Uterus (tissue), 4 donors: ENCODE data around the gene LEFTY1. TPM values are rescaled to one million over a fixed set of nuclear protein-coding genes. Genes with fewer than 3 reads are reported as not detected.

Experiments used
- DNase-seq, 2 donors: peaks; one replicate each; pipeline ENCODE4 v3.0.0-alpha.2; 2019 to 2020
- H3K27ac ChIP-seq, 2 donors: fragments of 200-600 bp; sonication (generic); 1 replicate in 1 of 2; 2 replicates in 1 of 2; pipeline ENCODE4 v1.5.1; 2016 to 2018
- H3K27me3 ChIP-seq, 2 donors: fragments of 200-600 bp; sonication (generic); one replicate each; pipeline ENCODE4 v1.5.1; 2018 to 2019; ENCODE audit warnings: control low read depth in 1 of 2
- H3K36me3 ChIP-seq, 2 donors: fragments of 200-600 bp; sonication (generic); one replicate each; pipeline ENCODE4 v1.5.1; 2019; ENCODE audit warnings: control low read depth in 1 of 2
- H3K4me1 ChIP-seq, 2 donors: fragments of 200-600 bp; sonication (generic); one replicate each; pipeline ENCODE4 v1.5.1; 2018 to 2019; ENCODE audit warnings: control low read depth in 1 of 2
- H3K4me3 ChIP-seq, 2 donors: fragments of 200-600 bp; sonication (generic); 1 replicate in 1 of 2; 2 replicates in 1 of 2; pipeline ENCODE4 v1.5.1; 2018 to 2019; ENCODE audit warnings: mild to moderate bottlenecking in 1 of 2
- H3K9me3 ChIP-seq, 2 donors: fragments of 200-600 bp; sonication (generic); one replicate each; pipeline ENCODE4 v1.5.1; 2019; ENCODE audit warnings: control low read depth in 1 of 2
- POLR2A ChIP-seq, 2 donors: fragments of 450-650 bp; IDR thresholded peaks; one replicate each; pipeline ENCODE4 v1.6.1; 2016; ENCODE audit warnings: antibody characterized with exemption in 2 of 2, mild to moderate bottlenecking in 1 of 2, moderate library complexity in 1 of 2
- intact Hi-C: fragments of 100-400 bp; cut with DNase I; formaldehyde crosslinking; loops from one replicate; pipeline ENCODE4 v1.15.1; 2023; ENCODE audit warnings: low total_unique reads
- total RNA-seq, 4 donors: library from RNA; depleted of rRNA in 3 of 4; stranded (reverse); fragments of >200 nt in 3 of 4; gene quantifications; one replicate each; pipeline versions ENCODE4 v1.1.0 to v1.2.4, GENCODE V29; 2014 to 2023
- TF ChIP-seq, protein P1 (sequence below), 4 experiments: fragments of 200-600 bp in 2 of 4; fragments of 450-650 bp in 2 of 4; sonication (generic) in 2 of 4; IDR thresholded peaks; one replicate each; pipeline ENCODE4 v1.5.1; 2016 to 2019; ENCODE audit warnings: antibody characterized with exemption in 4 of 4, mild to moderate bottlenecking in 2 of 4, moderate library complexity in 1 of 4
- donor health status: DM: yes; HTN: yes; CAD: no.

The LEFTY1 gene
- total RNA-seq, 4 donors from 2014 or later, result 1.1 to 3.5 TPM; not detected in 2

DNA sequence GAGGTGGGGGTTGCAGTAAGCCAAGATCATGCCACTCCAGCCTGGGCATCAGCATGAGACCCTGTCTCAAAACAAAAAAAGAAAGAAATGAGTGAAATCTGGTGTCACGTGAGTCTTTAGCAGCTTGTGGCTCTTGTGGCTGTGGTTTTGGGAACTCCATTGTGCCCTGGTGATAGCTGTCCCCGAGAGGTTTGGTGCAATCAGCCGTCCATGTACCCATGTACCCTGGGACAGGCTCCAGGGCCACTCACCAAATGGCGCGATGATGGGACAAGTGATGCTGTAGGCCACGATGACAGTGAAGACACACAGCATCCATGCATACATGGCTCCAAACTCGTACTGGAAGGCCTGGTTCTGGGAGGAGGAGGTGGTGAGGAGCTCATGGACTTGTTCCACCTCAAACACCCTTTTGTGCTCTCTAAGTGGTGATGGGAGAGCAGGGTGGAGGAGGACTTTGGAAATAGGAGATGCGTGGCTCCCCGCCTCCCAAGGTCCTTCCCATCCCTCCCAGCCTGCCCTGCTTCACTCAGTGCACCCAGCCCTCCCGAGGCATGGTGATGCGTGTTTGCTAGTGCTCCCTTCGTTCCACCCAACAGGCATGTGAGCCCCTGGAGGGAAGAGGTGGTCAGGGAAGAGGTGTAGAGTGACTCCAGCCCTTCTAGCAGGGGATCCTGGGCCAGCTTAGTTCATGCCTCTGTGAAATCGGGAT lies 36.4 kb downstream of the LEFTY1 start:
- Histone ChIP-seq H3K27ac (peak overlapping the region; percentile 55 to 77), H3K9me3 (no peaks in the 10 kb centered on the region)

DNA sequence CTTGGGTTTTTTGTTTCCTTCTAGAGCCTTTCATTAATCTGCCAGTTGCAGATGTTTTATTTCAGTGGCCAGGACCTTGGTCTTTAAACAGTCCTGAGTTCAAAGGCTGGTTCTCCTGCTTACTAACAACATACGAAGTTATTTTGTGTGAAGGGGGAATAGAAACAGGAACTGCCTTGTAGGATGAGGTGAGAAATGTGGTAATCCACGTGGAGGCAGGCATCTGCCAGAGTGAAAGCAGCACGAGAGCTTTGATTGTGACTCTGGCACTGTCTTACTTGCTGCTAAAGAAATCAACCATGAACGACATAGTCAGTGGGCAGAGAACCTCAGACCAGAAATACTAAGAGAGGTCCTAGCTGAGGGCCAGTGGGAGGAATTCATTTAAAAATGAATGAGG lies 37.1 kb downstream of the LEFTY1 start:
- Histone ChIP-seq H3K27me3 (no peaks in the 10 kb centered on the region), H3K27ac (peak overlapping the region; percentile 55 to 77), H3K4me1 (no peaks in the 10 kb centered on the region), H3K36me3 (no peaks in the 10 kb centered on the region), H3K9me3 (no peaks in the 10 kb centered on the region), H3K4me3 (no peak overlapping the region)
- TF ChIP-seq, protein P1, sequence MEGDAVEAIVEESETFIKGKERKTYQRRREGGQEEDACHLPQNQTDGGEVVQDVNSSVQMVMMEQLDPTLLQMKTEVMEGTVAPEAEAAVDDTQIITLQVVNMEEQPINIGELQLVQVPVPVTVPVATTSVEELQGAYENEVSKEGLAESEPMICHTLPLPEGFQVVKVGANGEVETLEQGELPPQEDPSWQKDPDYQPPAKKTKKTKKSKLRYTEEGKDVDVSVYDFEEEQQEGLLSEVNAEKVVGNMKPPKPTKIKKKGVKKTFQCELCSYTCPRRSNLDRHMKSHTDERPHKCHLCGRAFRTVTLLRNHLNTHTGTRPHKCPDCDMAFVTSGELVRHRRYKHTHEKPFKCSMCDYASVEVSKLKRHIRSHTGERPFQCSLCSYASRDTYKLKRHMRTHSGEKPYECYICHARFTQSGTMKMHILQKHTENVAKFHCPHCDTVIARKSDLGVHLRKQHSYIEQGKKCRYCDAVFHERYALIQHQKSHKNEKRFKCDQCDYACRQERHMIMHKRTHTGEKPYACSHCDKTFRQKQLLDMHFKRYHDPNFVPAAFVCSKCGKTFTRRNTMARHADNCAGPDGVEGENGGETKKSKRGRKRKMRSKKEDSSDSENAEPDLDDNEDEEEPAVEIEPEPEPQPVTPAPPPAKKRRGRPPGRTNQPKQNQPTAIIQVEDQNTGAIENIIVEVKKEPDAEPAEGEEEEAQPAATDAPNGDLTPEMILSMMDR (IDR thresholded peaks at IDR 0.05), result no peak
- TF ChIP-seq POLR2A (IDR thresholded peaks at IDR 0.05), result no peak
- DNase-seq, result no peak
- intact Hi-C loops, result no loop called here

More for the DNA sequence above, 36.4 kb downstream of the LEFTY1 start:
- intact Hi-C loops, result no loop called here
- no peak for DNase-seq
- H3K4me1 ChIP-seq, result no peaks in the 10 kb centered on the region
- no peaks in the 10 kb centered on the region for H3K27me3 ChIP-seq
- TF ChIP-seq, protein P1 (IDR thresholded peaks at IDR 0.05), result no peak
- TF ChIP-seq POLR2A (IDR thresholded peaks at IDR 0.05), result no peak
- no peaks in the 10 kb centered on the region for H3K36me3 ChIP-seq
- no peak overlapping the region for H3K4me3 ChIP-seq

DNA sequence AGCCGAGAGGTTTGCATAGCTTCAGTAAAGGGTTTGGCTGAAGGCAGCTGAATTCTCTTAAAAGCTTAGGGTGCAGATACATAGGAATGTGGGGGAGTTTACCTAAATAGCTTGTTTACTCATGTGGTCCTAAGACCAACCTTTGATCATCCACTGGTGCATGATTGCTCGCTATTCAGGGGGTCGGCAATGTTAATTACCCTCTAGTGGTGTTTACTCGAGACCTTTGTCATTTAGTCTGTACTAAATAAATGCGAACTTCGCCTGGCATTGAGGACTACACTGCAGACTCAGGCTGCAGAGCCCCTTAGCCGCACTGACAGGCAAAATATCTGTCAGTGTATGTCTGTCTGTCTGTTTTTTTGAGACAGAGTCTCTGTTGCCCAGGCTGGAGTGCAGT lies 38.6 kb downstream of the LEFTY1 start:
- H3K36me3 ChIP-seq, result no peaks in the 10 kb centered on the region

DNA sequence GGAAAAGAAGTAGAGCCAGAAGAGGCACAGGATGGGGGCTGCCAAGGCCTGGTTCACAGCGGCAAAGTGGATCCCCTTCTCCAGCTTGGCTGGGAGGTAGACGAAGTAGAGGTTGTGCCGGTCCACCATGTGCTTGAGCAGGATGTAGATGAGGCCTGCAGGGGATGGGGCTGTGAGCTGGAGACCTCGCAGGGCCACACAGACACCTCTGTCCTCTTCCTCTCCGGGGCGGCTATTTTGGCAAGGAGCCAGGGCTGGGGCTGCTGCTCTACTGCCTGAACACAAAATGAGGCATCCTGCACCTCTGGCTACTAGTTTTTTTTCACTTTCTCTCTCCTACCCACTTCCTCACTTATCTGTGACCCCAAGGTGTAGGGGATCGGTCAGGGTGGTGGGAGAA lies 39.0 kb downstream of the LEFTY1 start:
- peak overlapping the region in 1 of 2 donors; percentile 77 for H3K27ac ChIP-seq
- H3K27me3 ChIP-seq, result no peaks in the 10 kb centered on the region
- H3K36me3 ChIP-seq, result no peaks in the 10 kb centered on the region
- H3K9me3 ChIP-seq, result no peaks in the 10 kb centered on the region
- H3K4me1 ChIP-seq, result peaks cover 0 to 4% of the 10 kb centered on the region in 2 donors
- intact Hi-C loops, result loop anchor here (5.0 kb wide), 1 partner anchor 43 kb away; no protein-coding TSS in a partner anchor
- H3K4me3 ChIP-seq, result no peak overlapping the region
- TF ChIP-seq, protein P1 (IDR thresholded peaks at IDR 0.05), result no peak
- TF ChIP-seq POLR2A (IDR thresholded peaks at IDR 0.05), result no peak
- DNase-seq, result peak; percentile 50 to 64

More for the DNA sequence above, 38.6 kb downstream of the LEFTY1 start:
- no peak overlapping the region for H3K4me3 ChIP-seq
- no peaks in the 10 kb centered on the region for H3K9me3 ChIP-seq
- intact Hi-C loops, result no loop called here
- peak overlapping the region in 1 of 2 donors; percentile 77 for H3K27ac ChIP-seq
- H3K27me3 ChIP-seq, result no peaks in the 10 kb centered on the region
- peaks cover 0 to 4% of the 10 kb centered on the region in 2 donors for H3K4me1 ChIP-seq
- no peak for DNase-seq
- TF ChIP-seq, protein P1 (IDR thresholded peaks at IDR 0.05), result no peak
- TF ChIP-seq POLR2A (IDR thresholded peaks at IDR 0.05), result no peak
